Bronchial epithelial cell (primary cell): Measurements from ENCODE around the gene NAA16. TPM values are rescaled to one million over a fixed set of nuclear protein-coding genes. Genes with fewer than 3 reads are reported as not detected.

ENCODE experiments used
- DNase-seq: peaks from one replicate; pipeline ENCODE4 v3.0.0-alpha.2; 2010; ENCODE audit warnings: low read depth
- FAIRE-seq: peaks from 2 replicates; lab custom pipeline; 2011; peaks lifted over from hg19 to GRCh38; lab: Jason Lieb, UNC
- H3K27me3 ChIP-seq: 2 replicates; pipeline ENCODE4 v1.5.1; 2011; ENCODE audit warnings: low read length; ENCODE audit not compliant: control insufficient read depth, insufficient read depth
- H3K36me3 ChIP-seq: 2 replicates; pipeline ENCODE4 v1.5.1; 2011; ENCODE audit warnings: low read length; ENCODE audit not compliant: control insufficient read depth, insufficient read depth
- H3K4me3 ChIP-seq: 2 replicates; pipeline ENCODE4 v1.5.1; 2011; ENCODE audit warnings: mild to moderate bottlenecking, low read depth, low read length, control low read depth
- CTCF ChIP-seq: IDR thresholded peaks from 2 replicates; pipeline ENCODE4 v1.5.1; 2011; ENCODE audit warnings: mild to moderate bottlenecking, moderate library complexity, low read length, control low read depth, inconsistent platforms; ENCODE audit not compliant: insufficient read depth, severe bottlenecking
- total RNA-seq: library from RNA; depleted of rRNA; stranded (reverse); fragments of >200 nt; gene quantifications from 2 replicates; pipeline ENCODE4 v1.2.1, GENCODE V29; 2014

The NAA16 gene
- total RNA-seq, 1 donor from 2014 or later: 7.6 TPM

DNA sequence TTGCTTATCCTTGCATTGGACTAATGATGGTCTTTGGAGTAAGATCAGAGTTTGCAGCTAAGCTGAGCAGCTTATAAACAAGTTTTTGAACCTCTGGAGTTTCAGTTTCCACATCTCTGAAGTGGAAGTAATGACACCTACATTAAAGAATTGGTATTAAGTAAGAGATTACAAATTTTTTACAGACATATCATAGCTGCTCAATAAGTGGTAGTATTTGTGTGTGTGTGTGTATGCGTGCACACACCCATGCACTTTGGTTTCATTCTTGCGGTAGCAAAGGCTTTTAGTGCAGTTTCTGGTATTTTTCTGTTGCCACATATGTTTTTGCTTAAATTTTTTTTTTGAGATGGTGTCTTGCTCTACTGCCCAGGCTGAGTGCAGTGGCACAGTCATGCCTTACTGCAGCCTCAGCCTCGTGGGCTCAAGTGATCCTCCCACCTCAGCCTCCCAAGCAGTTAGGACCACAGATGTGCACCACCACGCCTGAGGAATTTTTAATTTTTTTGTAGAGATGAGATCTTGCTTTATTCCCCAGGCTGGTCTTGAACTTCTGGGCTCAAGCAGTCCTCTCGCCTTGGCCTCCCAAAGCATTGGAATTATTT is 4.5 kb downstream of the NAA16 start:
- TF ChIP-seq CTCF: no peak
- FAIRE-seq: no peak
- H3K4me3 ChIP-seq: no peak overlapping the region
- H3K36me3 ChIP-seq: peaks cover 1% of the 10 kb centered on the region
- H3K27me3 ChIP-seq: no peaks in the 10 kb centered on the region
- peak; percentile 18 for DNase-seq

DNA sequence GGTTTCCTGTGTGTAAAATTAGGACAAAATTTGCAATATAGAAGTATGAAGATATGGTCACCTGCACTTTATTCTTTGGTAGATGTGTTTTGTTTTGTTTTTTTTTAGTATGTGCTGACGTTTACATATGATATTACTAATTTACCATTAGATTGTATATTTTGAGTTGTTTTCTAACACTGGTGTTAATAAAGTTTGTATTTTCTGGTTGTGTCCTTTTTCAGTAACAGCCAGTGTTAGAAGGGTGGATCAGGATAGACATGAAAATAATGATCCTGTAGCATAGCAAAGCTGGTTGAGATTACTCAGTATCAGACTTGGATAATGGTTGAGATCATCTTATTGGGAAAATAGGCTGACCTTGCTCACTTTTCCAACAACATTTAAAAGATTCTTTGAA is 6.2 kb downstream of the NAA16 start:
- H3K27me3 ChIP-seq: no peaks in the 10 kb centered on the region
- FAIRE-seq (no peak), DNase-seq (no peak)
- no peak overlapping the region for H3K4me3 ChIP-seq
- H3K36me3 ChIP-seq: peaks cover 1% of the 10 kb centered on the region
- no peak for TF ChIP-seq CTCF

DNA sequence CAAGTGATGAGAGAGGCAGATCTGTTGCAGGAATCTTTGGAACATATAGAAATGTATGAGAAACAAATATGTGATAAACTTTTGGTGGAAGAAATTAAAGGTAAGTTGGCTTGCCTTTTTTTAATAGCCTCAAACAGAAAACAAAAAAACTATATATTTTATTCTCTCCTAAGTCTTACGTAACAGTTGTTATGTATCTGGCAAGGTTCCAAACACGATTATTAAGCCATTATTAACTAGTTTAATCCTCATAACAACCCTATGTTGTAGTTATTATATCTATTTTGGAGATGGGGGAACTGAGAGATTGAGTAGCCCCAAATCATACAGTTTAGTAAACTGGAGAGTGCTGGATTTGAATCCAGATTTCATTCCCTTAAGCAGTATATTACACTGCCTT is 14.7 kb downstream of the NAA16 start:
- DNase-seq (no peak), FAIRE-seq (no peak)
- H3K4me3 ChIP-seq: no peak overlapping the region
- no peaks in the 10 kb centered on the region for H3K27me3 ChIP-seq
- TF ChIP-seq CTCF: no peak
- H3K36me3 ChIP-seq: peaks cover 3% of the 10 kb centered on the region

DNA sequence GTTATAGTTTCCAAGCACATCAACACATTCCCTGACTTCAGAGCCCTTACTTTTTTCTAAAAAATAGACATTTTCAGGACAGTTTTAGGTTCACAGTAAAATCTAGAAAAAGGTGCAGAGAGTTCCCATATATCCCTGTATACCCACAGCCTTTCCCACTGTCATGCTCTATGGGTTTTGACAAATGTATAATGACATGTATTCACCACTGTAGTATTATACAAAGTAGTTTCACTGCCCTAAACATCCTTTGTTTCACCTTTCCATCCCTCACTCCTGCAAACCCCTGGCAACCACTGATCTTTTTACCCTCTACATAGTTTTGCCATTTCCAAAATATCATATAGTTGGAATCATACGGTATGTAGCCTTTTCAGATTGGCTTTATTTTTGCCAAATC is 15.6 kb downstream of the NAA16 start:
- no peak overlapping the region for H3K4me3 ChIP-seq
- FAIRE-seq (no peak), DNase-seq (no peak)
- H3K27me3 ChIP-seq: no peaks in the 10 kb centered on the region
- H3K36me3 ChIP-seq: peaks cover 3% of the 10 kb centered on the region
- TF ChIP-seq CTCF: no peak

DNA sequence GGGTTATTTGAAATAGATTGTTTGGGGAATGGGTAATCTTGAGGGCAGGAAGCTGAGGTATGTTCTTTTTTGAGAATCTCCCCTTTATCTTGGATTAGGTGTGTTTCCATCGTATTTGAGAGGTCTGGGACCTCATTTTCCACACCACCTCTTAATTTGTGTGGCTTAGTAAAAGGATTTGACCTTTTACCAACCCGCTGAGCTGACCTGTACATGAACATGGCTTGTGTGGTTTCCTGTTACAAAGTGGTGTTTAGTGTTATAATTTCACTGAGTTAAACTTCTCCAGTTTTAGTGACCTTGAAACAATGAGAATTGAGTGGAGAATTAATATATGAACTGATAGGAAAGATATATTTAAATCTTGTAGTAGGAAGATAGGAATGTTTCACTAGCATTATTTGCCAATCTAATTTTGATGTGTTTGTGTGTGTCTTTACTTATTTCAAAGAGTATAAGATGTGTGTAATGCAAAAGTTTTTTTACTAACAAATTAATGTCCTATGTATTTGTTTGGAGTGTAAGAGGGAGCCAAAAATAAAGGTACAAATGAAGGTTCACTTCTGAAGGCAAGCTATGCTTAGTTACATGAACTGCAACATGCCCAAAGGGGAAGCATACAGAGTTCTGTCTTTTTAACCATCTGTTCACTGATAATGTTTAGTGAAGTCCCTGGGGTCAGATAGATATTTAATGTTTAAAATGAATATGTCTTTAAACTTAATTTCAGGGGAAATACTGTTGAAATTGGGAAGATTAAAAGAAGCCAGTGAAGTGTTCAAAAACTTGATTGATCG is 17.1 kb downstream of the NAA16 start:
- DNase-seq (no peak), FAIRE-seq (no peak)
- H3K4me3 ChIP-seq: no peak overlapping the region
- no peaks in the 10 kb centered on the region for H3K27me3 ChIP-seq
- no peak for TF ChIP-seq CTCF
- peaks cover 3% of the 10 kb centered on the region for H3K36me3 ChIP-seq
